Measurements from ENCODE around the gene ZFP64.
"Not testable (repeated sequence)": the region's sequence is repeated elsewhere in the genome, so short reads cannot be mapped to it uniquely, and the experiment has no call there.

DNA sequence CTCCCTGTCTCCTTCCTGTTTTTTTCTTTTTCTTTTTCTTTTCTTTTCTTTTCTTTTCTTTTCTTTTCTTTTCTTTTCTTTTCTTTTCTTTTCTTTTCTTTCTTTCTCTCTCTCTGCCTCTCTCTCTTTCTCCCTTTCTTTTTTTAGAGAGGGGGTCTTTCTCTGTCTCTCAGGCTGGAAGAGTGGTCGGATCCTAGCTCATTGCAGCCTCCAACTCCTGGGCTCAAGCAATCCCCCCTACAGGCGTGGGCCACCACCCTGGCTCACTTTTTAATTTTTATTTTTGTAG, 1.1 kb upstream of the ZFP64 start:
- not testable (repeated sequence) for TF ChIP-seq POLR2AphosphoS5, POLR2A (IDR thresholded peaks at IDR 0.05)
